Placental epithelial cell (primary cell): Measurements from ENCODE around the gene ZFP82. TPM values are rescaled to one million over a fixed set of nuclear protein-coding genes. Genes with fewer than 3 reads are reported as not detected.

Source experiments
- total RNA-seq: library from RNA; depleted of rRNA; stranded (reverse); fragments of >200 nt; gene quantifications from 2 replicates; pipeline ENCODE4 v1.2.3, GENCODE V29; 2012

The ZFP82 gene
- total RNA-seq: 8.2 and 10.2 TPM in 2 replicates

GRCh38 chr19:36418287-36419001 is at the start of gene ZFP82:
Gene ZFP82 (minus strand): TSS chr19:36418644. CDS start chr19:36409789, 8,855 bp downstream.

GRCh38 chr19:36378625-36379509 is 39.6 kb downstream of the ZFP82 start, which contains the start of gene ZFP14:
Gene ZFP14 (minus strand): TSS chr19:36379201. CDS start chr19:36367892, 11,309 bp downstream.

Other genes with a start within 250 kb of the ZFP82 start
- gene ZNF565, start 204.0 kb downstream of the ZFP82 start, total RNA-seq: 4.6 and 6.3 TPM in 2 replicates
- gene ZNF146, start 203.5 kb downstream of the ZFP82 start, total RNA-seq: 77.3 and 79.3 TPM in 2 replicates
- 1.6 and 3.9 TPM in 2 replicates for gene ZFP14, start 39.4 kb downstream of the ZFP82 start, total RNA-seq
- 5.9 and 6.7 TPM in 2 replicates for gene ZNF566, start 70.9 kb upstream of the ZFP82 start, total RNA-seq
- gene ZNF260, start 109.6 kb upstream of the ZFP82 start, total RNA-seq: 18.1 and 27.1 TPM in 2 replicates
- 9.4 and 12.4 TPM in 2 replicates for gene ZNF529, start 154.6 kb upstream of the ZFP82 start, total RNA-seq
- gene ZNF382, start 186.7 kb upstream of the ZFP82 start, total RNA-seq: 5.3 and 11.8 TPM in 2 replicates
- 11.6 and 12.6 TPM in 2 replicates for gene ZNF461, start 248.2 kb upstream of the ZFP82 start, total RNA-seq